Stimulated activated CD4-positive, alpha-beta T cell treated with anti-CD3 and anti-CD28 coated beads, Interleukin-1b, Interleukin-23, amount 100 ng/mL, for 1 hour (primary cell): Measurements from ENCODE around the gene KLHDC7B.
"Not testable (repeated sequence)": the region's sequence is repeated elsewhere in the genome, so short reads cannot be mapped to it uniquely, and the experiment has no call there.

Experiments used
- DNase-seq, 2 donors: peaks; one replicate each; pipeline ENCODE4 v3.0.0-alpha.2; 2020; ENCODE audit warnings: low read depth in 2 of 2

KLHDC7B gene

GRCh38 chr22:50517495-50518260 lies 28.0 kb upstream of the KLHDC7B start:
- DNase-seq, result no peak

DNA sequence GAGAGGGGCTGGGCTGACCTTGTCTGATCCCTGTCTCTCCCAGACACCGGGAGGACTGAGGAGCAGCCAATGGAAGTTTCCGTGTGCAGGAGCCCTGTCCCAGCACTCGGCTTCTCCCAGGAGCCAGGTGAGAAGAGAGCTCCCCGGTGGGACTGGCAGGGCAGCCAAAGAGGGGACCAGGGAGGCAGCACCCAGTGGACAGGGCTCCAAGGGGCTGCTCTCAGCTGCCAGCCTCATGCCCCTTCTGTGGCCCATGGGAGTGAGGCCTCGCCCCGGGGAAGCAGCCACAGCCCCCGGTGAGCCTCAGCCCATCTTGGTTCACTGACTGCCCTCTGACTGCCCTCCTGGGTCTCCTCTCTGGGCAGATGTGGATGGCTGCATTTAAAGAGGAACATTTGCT lies 27.1 kb upstream of the KLHDC7B start:
- DNase-seq, result no peak

DNA sequence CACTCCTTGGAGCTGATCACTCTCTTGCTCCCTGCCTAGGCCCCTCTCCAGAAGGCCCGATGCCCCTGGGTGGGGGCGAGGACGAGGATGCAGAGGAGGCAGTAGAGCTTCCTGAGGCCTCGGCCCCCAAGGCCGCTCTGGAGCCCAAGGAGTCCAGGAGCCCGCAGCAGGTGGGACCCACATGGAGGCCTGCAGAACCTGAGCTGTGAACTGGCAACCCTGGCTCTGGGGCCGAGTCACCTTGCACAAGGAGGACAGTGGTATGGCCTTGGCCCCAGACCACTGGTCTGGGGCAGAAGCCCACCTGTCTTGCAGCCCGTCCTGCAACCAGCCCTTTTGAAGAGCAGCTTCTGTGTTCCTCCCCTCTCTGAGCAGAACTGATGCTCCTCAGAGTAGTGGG lies 26.5 kb upstream of the KLHDC7B start:
- DNase-seq, result no peak

DNA sequence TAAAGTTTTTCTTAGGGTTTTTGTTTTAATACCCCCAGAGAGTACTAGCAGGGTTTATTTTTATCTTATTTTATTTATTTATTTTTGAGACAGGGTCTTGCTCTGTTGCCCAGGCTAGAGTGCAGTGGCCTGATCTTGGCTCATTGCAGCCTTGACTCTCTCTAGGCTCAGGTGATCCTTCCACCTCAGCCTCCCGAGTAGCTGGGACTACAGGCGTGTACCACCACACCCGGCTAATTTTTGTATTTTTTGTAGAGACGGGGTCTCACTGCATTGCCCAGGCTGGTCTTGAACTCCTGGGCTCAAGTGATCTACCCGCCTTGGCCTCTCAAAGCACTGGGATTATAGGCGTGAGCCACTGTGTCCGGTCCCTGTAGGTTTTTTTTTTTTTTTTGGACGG lies 25.5 kb upstream of the KLHDC7B start:
- DNase-seq, result not testable (repeated sequence)

DNA sequence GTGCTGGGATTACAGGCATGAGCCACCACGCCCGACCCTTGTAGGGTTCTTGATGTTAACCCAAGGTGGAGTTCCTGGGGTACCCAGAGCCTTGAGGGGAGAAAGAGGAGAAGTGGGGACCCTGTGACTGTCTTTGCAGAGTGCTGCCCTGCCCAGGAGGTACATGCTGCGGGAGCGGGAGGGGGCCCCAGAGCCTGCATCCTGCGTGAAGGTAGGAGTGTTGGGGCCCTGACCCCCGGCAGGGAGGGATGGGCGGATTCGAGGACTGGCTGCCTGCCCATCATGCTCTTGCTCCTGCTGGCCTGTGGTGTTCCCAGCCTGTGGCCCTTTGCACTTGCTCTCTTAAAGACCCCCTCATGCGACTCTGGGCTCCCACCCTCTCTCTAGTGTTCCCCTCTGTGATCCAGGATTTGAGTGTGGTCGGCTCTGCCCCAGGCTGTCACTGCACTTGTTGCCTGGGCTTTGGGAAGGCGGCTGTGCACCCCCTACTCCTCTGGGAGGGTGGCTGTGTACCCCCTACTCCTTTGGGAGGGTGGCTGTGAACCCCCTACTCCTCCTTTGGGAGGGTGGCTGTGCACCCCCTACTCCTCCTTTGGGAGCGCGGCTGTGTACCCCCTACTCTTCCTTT lies 24.8 kb upstream of the KLHDC7B start:
- no peak for DNase-seq

DNA sequence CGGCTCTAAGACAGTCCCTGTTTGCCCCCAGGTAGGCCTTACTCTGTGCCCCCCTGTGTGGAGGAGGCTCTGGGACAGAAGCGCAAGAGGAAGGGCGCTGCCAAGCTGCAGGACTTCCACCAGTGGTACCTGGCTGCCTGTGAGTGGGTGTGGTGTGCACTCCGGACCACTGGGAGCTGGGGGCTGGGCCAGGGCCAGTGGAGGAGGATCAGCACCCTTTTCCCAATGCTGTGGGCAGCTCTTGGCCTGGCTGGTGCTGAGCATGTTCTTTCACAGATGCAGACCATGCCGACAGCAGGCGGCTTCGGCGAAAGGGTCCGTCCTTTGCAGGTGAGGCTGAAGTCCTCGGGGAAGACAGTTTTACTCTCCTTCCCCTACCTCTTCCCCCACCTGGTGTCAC lies 24.0 kb upstream of the KLHDC7B start:
- no peak for DNase-seq

DNA sequence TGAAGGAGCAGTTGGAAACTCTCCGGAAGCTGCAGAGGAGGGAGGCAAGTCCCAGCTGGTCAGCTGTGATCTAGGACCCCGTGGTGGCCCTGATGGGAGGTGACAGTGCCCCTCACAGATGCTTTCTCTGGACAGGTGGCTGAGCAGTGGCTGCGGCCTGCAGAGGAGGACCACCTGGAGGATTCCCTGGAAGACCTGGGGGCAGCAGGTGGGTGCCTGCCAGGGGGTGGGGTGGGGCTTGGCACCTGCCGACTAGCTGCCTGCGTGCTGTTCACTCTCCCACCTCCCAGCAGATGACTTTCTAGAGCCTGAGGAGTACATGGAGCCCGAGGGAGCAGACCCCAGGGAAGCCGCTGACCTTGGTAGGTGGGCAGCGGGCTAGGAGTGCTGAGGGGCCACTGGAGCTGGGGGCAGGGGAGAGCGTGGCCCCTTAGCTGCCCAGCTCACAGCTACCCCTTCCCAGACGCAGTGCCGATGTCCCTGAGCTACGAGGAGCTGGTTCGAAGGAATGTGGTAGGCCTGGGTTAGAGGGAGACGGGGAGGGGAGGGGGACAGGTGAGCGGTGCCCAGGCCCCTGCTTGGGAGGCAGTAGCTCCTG lies 23.4 kb upstream of the KLHDC7B start:
- no peak for DNase-seq

DNA sequence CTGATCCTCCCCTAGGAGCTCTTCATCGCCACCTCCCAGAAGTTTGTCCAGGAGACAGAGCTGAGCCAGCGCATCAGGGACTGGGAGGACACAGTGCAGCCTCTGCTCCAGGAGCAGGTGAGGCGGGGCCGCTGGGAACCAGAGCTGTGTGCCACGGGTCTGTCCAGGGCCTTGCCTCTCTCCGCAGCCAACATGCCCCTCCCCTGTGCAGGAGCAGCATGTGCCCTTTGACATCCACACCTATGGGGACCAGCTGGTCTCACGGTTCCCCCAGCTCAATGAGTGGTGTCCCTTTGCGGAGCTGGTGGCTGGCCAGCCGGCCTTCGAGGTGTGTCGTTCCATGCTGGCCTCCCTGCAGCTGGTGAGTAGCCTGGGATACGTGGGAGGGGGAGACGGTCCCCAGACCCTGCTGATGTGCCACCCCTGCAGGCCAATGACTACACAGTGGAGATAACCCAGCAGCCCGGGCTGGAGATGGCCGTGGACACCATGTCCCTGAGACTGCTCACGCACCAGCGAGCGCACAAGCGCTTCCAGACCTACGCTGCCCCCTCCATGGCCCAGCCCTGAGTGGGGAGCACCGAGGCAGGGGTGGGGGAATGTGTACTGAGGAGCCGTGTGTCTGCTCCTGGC lies 22.8 kb upstream of the KLHDC7B start:
- no peak for DNase-seq

GRCh38 chr22:50523458-50523805 lies 22.3 kb upstream of the KLHDC7B start:
- DNase-seq, result no peak

- no peak for DNase-seq
Observed at GRCh38 chr22:50523806-50524675, 21.7 kb upstream of the KLHDC7B start.

DNA sequence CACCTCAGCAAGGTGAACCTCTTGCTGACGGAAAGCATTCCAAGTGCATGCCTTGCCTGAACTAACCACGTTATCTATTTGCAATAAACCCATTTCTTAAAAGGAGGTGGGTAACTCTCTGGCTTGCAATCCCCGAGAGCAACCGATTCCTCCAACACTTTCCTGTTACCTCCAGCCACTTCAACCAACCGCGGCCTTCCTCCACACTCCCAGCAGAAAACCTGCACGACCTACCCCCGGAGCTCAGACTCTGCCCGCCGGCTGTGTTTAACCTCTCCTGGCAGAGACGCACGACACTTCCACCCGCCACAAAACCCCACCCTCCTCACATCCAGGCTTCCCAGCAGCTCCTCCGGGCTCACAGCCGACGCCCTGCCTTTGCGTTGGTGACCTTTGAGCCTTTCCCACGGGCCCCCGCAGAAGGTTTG lies 21.0 kb upstream of the KLHDC7B start:
- no peak for DNase-seq

DNA sequence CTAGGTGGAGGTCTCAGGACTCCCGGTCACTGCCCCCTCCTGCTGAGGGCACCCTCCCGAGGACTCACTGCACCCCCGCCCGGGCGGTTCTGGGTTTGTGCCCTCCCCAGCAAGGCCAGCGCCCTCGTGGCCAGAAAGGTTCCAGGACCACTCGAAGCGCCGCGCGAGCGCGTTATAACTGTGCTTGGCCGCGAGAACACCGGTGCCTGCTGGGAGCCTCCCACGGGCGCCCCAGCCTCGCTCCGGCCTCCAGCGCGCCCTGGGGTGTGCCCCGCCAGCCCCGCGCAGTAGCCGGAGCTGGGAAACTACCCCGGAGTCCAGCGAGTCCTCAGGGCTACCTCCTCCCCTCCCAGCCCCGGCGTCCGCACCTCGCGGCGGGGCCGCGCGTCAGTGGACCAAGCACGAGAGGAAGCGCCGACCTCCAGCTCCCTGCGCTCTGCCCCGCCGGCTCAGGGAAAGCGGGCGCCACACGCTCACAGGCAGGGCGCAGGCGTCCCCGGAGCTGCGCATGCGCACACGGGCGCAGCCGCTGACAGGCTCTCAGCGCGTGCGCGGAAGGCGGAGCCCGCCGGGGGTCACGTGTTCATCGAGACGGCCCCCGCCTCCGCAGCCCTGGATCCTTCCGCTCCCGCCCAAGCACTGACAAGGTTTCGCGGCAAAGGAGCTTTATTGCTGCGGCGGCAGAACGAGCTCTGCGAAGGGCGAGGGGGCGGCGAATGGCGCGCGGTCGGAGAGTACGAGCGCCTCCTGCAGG lies 20.4 kb upstream of the KLHDC7B start, which contains the start of gene SCO2:
Gene SCO2, minus strand, starts transcription at position 495 of the 754 bp plus-strand sequence. CDS start 1,187 bp downstream, outside the sequence.
- DNase-seq, result peak; percentile 95 to 98

- no peak for DNase-seq
Observed at GRCh38 chr22:50525858-50526107, 19.9 kb upstream of the KLHDC7B start.

DNA sequence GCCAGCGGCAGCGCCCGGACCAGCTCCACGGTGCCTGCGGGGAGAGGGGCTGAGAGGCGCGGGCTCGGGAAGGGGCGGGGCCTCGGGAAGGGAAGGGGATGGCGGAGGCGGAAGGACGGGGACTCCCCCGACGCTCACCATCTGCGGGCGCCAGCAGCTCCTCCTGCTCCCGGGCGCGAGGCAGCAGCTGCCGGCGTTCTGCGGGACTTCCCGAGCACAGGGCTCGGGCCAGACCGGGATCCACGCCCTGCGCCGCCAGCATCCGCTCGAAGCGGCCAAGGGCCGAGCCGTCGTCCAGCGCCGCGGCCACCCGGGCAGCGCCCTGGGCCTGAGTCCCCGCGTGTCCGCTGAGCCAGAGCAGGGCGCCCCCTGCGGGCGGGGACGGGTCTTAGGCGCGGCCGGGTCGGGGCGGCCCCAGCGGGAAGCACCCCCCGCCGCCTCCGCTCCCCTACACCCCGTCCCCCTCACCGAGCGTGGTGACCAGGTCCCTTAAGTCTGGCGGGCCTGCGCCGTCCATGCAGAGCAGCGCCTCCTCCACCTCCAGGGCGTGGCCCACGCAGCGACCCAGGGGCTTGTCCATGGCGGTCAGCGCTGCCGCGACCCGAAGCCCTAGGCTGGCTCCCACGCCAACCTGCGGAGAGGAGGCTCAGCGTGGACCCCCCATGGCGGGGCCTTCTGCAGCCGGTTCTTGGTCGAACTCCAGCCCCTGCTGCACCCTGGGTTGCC lies 19.4 kb upstream of the KLHDC7B start:
- peak; percentile 64 to 75 for DNase-seq

- DNase-seq, result no peak
Observed at GRCh38 chr22:50526834-50527801, 18.6 kb upstream of the KLHDC7B start.

DNA sequence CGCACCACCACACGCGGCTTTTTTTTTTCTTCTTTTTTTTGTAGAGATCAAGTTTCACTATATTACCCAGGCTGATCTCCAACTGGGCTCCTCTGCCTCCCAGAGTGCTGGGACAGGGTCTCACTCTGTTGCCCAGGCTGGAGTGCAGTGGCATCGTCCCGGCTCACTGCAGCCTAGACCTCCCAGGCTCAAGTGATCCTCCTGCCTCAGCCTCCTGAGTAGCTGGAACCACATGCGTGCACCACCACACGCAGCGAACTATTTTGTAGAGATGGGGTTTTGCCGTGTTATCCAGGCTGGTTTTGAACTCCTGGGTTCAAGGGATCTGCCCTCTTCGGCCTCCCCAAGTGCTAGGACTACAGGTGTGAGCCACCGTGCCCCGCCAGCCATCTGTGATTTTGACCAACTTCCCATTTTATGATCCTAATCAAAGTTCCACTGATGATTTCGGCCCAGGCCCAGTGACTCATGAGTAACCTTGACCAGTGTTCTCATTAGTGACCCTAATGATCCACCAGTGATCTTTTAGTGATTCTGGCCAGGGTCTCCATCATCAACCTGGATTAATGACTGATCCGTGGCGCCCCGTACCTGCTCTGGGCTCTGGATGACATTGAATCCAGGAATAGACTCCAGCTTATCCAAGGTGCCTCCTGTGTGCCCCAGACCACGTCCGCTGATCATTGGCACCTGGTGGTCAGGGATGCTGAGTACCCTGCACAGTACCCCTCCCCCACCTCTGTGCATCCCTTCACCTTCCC lies 17.6 kb upstream of the KLHDC7B start:
- DNase-seq, result no peak

- DNase-seq, result no peak
Observed at GRCh38 chr22:50528682-50529415, 16.9 kb upstream of the KLHDC7B start.

DNA sequence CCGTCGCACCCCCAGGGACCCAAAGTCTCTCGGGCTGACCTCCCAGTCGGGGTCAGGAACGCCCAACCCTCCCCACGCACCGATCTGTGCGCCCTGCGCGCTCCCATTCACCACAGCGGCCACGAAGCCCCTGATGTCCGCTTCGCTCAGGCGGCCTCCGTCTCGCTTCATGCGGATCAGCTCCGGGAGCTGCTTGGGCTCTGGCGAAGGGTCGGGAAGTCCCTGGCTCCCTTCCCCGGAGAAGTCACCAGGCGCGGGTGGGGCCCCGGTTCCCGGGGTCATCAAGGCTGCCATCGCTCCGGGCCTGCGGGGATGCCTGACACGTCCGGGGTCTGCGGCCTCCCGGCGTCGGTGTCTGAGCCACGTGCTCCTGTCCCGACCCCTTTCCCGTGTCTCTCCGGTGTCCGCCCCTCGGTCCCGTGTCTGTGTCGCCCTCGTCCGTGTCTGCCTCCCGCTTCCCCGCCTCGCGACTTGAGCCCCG lies 16.2 kb upstream of the KLHDC7B start:
- no peak for DNase-seq
